HG02938 (cell line): Measurements from ENCODE around the gene CD1B.
"Not testable (repeated sequence)": the region's sequence is repeated elsewhere in the genome, so short reads cannot be mapped to it uniquely, and the experiment has no call there.

Experiments used
- ATAC-seq: cut with Tn5 transposase; IDR thresholded peaks from one replicate; pipeline ENCODE4 v1.9.1; 2021; ENCODE audit warnings: mild to moderate bottlenecking, moderate library complexity; ENCODE audit not compliant: unreplicated experiment

The CD1B gene

GRCh38 chr1:158329300-158329699 is 2.0 kb downstream of the CD1B start:
- no peak for ATAC-seq

DNA sequence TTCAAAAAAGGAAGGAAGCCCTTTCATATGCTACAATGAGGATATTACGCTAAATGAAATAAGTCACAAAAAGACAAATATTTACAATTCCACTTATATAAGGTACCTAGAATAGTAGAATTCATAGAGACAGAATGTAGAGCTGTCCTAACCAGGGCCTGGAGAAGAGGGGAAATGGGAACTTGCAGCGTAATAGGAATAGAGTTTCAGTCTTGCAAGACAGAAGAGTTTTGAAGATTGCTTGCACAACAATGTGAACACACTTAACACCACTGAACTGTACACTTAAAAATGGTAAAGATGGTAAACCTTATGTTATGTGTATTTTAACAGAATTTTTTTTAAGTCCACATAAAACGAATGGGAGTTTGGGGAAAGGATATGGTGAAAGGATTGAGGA is 2.9 kb downstream of the CD1B start:
- no peak for ATAC-seq

GRCh38 chr1:158327481-158327880 is 3.9 kb downstream of the CD1B start:
- no peak for ATAC-seq

- no peak for ATAC-seq
Measured at GRCh38 chr1:158324395-158324794, 6.9 kb downstream of the CD1B start.

DNA sequence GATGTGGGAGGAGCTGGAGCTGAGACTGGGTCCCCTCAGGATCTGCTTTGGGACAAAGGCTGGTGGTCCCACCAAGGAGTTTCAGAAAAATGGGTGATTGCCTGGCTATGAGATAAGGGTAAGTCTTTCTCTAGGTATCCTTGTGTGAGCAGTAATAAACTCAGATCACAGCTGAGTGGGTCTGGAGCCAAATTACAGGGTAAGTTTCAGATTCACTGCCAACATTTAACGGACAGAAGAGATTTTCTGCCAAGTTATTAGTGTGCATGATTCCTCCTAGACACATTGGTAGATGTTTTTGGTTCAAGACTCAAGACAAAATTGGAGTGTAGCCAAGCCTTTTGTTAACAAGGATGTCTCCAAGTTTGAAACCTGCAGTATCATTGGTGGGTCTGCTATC is 7.5 kb downstream of the CD1B start:
- ATAC-seq = no peak

GRCh38 chr1:158311066-158311465 is 20.3 kb downstream of the CD1B start:
- peak; percentile 59 for ATAC-seq

DNA sequence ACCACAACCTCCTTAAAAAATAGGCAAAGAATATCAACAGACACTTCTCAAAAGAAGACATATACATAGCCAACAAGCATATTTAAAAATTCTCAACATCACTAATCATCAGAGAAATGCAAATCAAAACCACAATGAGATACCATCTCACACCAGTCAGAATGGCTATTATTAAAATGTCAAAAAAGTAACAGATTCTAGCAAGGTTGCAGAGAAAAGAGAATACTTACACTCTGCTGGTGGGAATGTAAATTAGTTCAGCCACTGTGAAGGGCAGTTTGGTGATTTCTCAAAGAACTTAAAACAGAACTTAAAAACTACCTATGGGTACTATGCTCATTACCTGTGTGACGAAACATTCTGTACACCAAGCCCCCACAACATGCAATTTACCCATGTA is 20.7 kb downstream of the CD1B start:
- ATAC-seq = peak; percentile 44

- no peak for ATAC-seq
Measured at GRCh38 chr1:158295791-158296190, 35.5 kb downstream of the CD1B start.

DNA sequence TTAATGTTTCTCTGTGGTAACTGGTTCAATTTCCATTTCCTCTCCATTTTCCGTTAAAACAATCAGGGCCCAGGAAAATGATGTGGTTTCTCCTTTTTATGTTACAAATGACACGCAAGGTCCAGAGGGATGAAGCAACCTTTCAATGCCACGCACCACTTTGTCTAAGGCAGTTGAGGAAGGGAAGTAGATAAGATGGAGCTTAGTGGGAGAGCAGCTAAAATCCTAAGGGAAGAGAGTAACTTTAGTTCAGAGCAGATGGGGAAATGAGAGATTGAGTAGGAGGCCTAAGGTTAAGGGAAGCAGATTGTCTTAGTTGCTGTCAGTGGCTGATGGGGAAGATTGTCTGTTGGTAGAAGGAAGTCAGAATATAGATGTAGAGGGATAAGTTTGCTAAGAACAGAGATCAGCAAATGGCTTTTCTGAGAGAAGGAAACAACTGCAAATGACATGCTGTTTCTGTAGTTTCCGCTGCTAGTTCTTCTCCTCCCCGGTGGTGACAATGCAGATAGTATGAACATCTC is 40.9 kb downstream of the CD1B start:
- ATAC-seq = no peak

DNA sequence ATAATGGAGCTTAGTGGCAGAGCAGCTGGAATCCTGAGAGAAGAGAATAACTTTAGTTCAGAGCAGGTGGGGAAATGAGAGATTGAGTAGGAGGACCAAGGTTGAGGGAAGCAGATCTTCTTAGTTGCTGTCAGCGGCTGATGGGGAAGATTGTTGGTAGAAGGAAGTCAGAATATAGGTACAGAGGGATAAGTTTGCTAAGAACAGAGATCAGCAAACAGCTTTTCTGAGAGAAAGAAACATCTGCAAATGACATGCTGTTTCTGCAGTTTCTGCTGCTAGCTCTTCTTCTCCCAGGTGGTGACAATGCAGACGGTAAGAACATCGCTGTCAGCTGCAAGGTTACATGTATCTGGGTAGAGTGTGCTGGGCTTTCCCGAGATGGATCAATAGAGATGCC is 41.5 kb downstream of the CD1B start, which contains the start of gene CD1C:
Gene CD1C (plus strand): TSS at position 113 of the 400 bp plus-strand sequence. CDS start 142 bp downstream, at position 255.
- ATAC-seq = no peak

DNA sequence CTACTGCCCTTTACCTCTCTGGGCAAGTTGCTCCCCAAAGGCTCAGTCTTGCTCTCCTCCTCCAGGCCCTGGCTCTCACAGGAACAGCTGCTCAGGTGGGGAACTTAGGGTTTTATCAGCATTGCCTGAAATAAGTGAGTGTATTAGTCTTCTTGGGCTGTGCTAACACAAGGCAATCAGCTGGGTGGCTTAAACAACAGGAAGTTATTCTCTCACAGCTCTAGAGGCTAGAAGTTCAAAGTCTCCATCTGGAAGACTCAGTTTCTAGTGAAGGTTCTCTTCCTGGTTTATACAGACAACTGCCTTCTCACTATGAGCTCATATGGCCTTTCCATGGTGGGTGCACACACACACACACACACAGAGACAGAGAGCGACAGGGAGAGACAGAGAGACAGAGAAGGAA is 44.4 kb downstream of the CD1B start:
- ATAC-seq = no peak

DNA sequence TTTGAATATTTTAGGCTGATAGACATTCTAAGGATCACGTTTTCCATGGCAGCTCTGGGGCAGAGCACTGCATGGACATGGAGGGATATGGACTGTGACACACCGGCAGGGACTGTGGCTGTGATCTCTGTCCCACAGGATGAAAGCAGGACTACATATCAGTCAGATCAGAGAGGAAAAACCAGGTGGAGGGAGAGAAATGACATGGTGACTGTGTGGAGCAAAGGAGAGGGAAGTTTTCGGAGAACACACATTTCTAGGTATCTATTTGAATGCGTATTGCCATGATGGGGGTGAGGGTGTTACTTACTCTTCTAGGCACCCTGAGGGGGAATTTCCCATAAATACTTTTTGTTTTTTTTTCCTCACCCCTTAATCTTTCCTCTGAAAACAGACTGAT is 44.8 kb downstream of the CD1B start:
- ATAC-seq = no peak

GRCh38 chr1:158285756-158286241 is 45.5 kb downstream of the CD1B start:
- ATAC-seq = peak; percentile 58

GRCh38 chr1:158283965-158284364 is 47.4 kb downstream of the CD1B start:
- peak; percentile 74 for ATAC-seq

- not testable (repeated sequence) for ATAC-seq
Measured at GRCh38 chr1:158282421-158282820, 48.9 kb downstream of the CD1B start.
